ENCODE data around the gene PAIP2.

DNA sequence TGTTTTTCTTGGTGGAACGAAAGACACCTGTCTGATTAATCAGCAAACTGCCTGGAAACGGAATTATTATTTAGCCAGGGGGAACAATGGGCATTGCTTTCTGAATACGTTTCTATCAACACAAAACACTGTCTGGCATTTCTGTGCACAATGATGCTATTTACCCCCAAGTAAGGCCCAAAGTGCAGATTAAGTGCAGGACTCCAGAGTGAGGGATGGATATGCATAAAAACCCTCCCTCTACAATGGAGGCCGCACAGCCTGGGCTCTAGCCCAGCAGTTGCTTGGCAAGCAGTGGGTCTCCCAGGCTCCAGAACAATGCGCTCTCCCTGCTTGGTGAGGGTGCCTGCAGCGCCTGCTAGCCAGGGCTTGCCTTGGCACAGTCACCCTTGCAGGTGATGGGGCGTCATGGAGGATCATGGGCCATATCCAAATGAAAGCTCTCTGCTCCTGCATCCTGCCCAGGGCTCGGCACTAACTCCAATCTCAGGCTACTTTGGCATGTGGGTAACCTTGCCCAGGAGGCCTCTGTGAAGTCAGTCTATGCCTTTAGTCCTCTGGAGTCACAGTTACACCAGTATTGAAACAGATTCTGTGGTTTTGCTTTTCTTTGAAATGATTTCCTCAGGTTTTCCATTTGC is 73.7 kb downstream of the PAIP2 start:
- TF ChIP-seq POLR2A (IDR thresholded peaks at IDR 0.05; ENCODE audit: low read length) (no peak), GATA1 (IDR thresholded peaks at IDR 0.05; ENCODE audit: low read depth, low read length) (no peak)

Measured in erythroblast (primary cell).